22Rv1 (cell line): ENCODE measurements around the gene ESRRA.
A peak's percentile ranks its signal among the peaks of the same experiment; 100 is the strongest.

Source experiments
- H3K27ac ChIP-seq: fragments of 450-650 bp; 2 replicates; pipeline ENCODE4 v1.5.1; 2017
- ZFX ChIP-seq: fragments of 450-650 bp; IDR thresholded peaks from 2 replicates; pipeline ENCODE4 v1.6.1; 2017; ENCODE audit warnings: antibody characterized with exemption, borderline replicate concordance
- TF ChIP-seq, protein P1 (sequence below): fragments of 450-650 bp; IDR thresholded peaks from 2 replicates; pipeline ENCODE4 v1.5.1; 2017; ENCODE audit warnings: mild to moderate bottlenecking

The ESRRA gene

DNA sequence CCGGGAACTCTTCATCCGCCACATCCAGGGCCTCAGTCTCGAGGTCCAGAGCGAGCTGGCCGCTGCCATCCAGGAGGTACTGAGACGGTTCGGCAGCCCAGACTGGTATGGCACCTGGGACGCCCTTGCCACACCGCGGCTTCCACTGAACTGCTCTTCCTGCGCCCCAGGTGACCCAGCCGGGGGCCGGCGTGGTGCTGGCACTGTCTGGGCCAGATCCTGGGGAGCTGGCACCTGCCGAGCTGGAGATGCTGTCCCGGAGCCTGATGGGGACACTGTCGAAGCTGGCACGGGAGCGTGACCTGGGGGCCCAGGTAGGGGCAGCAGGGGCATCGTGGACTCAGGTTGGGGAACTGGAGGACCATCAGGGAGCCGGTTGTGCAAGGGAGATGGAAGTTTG, 36.1 kb downstream of the ESRRA start:
- TF ChIP-seq ZFX, result no peak
- TF ChIP-seq, protein P1, sequence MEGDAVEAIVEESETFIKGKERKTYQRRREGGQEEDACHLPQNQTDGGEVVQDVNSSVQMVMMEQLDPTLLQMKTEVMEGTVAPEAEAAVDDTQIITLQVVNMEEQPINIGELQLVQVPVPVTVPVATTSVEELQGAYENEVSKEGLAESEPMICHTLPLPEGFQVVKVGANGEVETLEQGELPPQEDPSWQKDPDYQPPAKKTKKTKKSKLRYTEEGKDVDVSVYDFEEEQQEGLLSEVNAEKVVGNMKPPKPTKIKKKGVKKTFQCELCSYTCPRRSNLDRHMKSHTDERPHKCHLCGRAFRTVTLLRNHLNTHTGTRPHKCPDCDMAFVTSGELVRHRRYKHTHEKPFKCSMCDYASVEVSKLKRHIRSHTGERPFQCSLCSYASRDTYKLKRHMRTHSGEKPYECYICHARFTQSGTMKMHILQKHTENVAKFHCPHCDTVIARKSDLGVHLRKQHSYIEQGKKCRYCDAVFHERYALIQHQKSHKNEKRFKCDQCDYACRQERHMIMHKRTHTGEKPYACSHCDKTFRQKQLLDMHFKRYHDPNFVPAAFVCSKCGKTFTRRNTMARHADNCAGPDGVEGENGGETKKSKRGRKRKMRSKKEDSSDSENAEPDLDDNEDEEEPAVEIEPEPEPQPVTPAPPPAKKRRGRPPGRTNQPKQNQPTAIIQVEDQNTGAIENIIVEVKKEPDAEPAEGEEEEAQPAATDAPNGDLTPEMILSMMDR, result no peak
- no peak overlapping the region for H3K27ac ChIP-seq

DNA sequence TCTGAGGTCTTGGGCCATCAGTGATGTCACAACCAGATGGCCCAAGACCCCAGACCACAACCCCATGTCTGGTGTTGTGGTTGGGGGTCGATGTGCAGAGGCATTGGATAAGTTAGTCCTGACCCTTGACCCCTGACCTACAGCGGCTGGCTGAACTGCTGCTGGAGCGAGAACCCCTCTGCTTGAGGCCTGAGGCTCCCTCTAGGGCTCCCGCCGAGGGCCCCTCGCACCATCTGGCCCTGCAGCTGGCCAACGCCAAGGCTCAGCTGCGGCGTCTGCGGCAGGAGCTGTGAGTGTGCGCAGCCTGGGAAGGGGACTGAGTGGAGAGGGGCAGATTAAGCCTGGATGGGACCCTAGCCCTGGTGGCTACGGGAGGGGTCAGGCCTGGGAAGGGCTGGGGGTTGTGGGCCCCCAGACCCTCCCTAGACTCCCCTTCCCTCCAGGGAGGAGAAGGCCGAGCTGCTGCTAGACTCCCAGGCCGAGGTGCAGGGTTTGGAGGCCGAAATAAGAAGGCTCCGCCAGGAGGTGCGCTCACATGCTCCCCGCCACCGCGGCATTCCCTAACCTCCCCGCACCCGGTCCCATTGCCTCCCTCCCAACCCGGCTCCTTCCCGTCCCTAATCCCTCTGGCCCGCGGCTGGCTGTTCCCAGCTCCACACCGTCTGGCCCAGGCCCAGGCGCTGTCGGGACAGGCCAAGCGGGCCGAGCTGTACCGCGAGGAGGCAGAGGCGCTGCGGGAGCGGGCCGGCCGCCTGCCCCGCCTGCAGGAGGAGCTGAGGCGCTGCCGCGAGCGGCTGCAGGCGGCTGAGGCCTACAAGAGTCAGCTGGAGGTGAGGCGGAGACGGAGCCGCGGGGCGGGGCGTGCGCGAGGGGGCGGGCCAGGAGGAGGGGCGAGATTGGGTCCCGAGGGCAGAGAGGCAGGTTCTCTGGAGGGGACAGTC, 36.8 kb downstream of the ESRRA start:
- peak overlapping the region; percentile 53 for H3K27ac ChIP-seq
- TF ChIP-seq, protein P1, result peak; percentile 77
- no peak for TF ChIP-seq ZFX

DNA sequence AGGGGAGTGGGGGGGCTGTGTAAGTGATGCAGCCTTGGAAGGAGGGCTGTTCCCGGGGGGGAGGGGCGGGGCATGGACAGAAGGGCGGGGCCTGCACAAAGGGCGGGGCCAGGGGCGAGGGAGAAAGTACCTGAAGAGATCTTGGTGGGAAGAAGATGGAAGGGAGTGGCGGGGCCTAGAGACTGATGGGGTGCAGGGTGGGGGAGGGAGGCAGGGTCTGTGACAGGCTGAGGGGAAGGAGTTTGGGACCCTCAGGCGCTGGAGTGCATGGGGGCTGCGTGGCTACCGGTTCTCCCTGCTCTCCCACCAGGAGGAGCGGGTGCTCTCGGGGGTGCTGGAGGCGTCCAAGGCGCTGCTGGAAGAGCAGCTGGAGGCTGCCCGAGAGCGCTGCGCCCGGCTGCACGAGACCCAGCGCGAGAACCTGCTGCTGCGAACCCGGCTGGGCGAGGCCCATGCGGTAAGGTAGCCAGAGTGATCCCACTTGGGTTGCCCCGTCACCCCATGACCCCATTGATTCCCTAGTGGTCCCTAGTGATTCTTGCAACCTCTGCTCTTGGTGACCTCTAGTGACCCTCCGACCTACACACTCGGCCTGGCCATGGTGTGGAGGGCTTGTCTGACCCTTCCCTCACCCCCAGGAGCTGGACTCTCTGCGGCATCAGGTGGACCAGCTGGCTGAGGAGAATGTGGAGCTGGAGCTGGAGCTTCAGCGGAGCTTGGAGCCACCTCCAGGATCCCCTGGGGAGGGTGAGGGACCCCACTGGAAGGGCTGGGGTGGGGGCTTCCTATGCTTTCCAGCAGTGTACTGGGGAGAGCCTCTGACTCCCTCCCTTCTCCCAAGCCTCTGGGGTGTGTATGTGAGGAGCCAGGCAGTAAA, 37.8 kb downstream of the ESRRA start:
- H3K27ac ChIP-seq, result peak overlapping the region; percentile 53; the same call in 1 of the 2 replicates
- TF ChIP-seq ZFX, result no peak
- TF ChIP-seq, protein P1, result no peak

DNA sequence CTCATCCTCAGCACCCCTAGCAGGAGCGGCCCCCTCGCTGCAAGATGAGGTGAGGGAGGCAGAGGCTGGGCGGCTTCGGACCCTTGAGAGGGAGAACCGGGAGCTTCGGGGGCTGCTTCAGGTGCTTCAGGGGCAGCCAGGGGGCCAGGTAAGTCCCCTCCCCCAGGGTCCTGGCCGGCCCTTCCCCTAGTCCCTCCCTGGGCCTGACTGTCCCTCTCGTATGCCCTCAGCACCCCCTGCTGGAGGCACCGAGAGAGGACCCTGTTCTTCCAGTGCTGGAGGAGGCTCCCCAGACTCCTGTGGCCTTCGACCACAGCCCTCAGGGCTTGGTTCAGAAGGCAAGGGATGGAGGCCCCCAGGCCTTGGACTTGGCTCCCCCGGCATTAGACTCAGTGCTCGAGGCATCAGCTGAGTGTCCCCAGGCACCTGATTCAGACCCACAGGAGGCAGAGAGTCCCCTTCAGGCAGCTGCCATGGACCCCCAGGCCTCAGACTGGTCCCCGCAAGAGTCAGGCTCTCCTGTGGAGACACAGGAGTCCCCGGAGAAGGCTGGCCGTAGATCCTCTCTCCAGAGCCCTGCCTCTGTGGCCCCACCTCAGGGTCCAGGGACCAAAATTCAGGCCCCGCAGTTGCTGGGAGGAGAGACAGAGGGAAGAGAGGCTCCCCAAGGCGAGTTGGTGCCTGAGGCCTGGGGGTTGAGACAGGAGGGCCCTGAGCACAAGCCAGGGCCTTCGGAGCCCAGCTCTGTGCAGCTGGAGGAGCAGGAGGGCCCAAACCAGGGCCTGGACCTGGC, 38.6 kb downstream of the ESRRA start:
- no peak overlapping the region for H3K27ac ChIP-seq
- no peak for TF ChIP-seq ZFX
- TF ChIP-seq, protein P1, result peak; percentile 40

DNA sequence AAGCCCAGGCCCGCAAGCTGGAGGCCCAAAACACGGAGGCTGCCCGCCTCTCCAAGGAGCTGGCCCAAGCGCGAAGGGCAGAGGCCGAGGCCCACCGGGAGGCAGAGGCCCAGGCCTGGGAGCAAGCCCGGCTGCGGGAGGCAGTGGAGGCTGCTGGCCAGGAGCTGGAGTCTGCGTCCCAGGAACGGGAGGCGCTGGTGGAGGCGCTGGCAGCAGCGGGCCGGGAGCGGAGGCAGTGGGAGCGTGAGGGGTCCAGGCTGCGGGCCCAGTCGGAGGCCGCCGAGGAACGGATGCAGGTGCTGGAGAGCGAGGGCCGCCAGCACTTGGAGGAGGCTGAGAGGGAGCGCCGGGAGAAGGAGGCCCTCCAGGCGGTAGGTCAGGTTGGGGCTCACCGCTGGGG, 39.5 kb downstream of the ESRRA start:
- no peak for TF ChIP-seq ZFX
- TF ChIP-seq, protein P1, result no peak
- H3K27ac ChIP-seq, result no peak overlapping the region

DNA sequence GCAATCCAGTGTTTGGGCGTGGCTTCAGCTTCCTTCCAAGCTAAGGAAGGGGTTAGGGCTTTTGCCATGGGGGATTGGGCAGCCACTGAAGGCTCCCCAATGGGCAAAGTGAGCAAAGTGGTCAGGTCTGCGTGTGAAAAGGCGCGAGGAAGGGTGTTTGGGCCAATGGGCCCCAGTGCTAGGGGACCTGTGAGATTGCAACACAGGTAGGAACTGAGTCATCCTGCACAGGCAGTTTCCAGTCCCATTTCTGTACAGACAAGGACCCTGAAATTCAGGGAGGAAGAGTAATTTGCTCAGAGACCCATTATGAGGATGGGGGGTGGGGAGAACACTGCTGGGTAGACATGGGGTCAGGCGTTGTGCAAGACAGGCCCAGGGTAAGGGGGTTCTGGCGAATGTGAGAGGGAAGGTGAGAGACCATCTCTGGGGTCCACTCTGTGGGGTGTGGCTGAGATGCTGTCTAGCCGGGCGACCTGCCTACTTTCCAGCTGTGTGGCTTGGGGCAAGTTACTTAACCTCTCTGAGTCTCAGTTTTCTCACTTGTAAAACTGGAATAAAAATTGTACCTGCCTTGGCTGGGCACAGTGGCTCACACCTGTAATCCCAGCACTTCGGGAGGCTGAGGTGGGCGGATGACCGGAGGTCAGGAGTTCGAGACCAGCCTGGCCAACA, 42.0 kb downstream of the ESRRA start:
- H3K27ac ChIP-seq, result no peak overlapping the region
- TF ChIP-seq, protein P1, result no peak
- no peak for TF ChIP-seq ZFX
